ENCODE results near the gene ZDHHC11.
"Not testable (repeated sequence)": the region's sequence is repeated elsewhere in the genome, so short reads cannot be mapped to it uniquely, and the experiment has no call there.

The ZDHHC11 gene

DNA sequence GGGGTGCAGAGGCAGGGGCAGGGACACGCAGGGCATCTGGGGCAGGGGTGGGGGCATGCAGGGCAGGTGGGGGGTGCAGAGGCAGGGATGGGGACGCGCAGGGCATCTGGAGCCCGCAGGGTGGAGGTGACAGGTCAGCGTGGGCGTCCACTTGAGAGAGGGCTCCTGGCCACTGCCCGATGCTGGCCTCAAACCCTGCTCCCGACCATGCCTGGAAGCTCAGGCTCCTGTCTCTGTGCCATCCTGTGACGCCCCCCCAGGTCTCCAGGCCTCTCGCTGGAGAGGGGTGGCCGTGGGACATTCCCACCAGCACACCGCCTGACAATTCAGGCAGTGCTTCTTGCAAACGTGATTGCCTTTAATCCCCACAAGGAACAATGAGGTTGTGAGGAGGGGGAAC, 99.3 kb downstream of the ZDHHC11 start:
- TF ChIP-seq CTCF (IDR thresholded peaks at IDR 0.05; ENCODE audit: low read depth, low read length): no peak
- no peak for TF ChIP-seq EZH2phosphoT487 (IDR thresholded peaks at IDR 0.05; ENCODE audit: low read depth)
- no peaks in the 10 kb centered on the region for H3K79me2 ChIP-seq (ENCODE audit: low read length)
- no peak overlapping the region for H3K4me2 ChIP-seq (ENCODE audit: low read length)
- H3K36me3 ChIP-seq (replicated peaks; ENCODE audit: low read depth, low read length): no peaks in the 10 kb centered on the region
- no peaks in the 10 kb centered on the region for H3K27me3 ChIP-seq (ENCODE audit: low read depth, low read length)
- no peaks in the 10 kb centered on the region for H3K4me1 ChIP-seq (ENCODE audit: low read length)
- no peaks in the 10 kb centered on the region for H4K20me1 ChIP-seq (ENCODE audit: insufficient read depth, low read length)
- H3K9ac ChIP-seq (ENCODE audit: low read length): no peak overlapping the region
- no peaks in the 10 kb centered on the region for H3K9me3 ChIP-seq (ENCODE audit: insufficient read depth, low read length)
- no peak overlapping the region for H2AFZ ChIP-seq (ENCODE audit: low read depth, low read length)
- no peak overlapping the region for H3K27ac ChIP-seq (ENCODE audit: low read length)
- H3K4me3 ChIP-seq (ENCODE audit: low read length): no peak overlapping the region

DNA sequence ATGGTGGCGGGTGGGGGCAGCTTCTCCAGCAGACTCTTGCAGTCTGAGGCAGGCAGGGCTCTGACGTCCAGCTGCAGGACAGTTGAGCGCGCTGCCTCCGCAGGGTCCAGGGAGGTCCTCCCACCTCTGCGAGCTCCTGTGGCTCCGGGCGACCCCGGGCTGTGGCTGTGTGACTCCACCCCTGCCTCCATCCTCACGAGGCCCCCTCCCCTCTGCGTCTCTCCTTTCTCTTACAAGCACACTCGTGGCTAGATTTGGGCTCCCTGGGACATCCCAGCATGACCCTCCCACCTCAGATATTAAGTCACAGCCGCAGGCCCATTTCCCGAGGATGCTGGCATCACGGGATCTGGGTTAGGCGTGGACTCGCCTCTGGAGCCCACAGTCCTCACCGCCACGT, 100.6 kb downstream of the ZDHHC11 start:
- H3K27ac ChIP-seq (ENCODE audit: low read length); H3K79me2 ChIP-seq (ENCODE audit: low read length); H3K4me3 ChIP-seq (ENCODE audit: low read length); H2AFZ ChIP-seq (ENCODE audit: low read depth, low read length); H3K9ac ChIP-seq (ENCODE audit: low read length); H3K4me1 ChIP-seq (ENCODE audit: low read length); H3K36me3 ChIP-seq (replicated peaks; ENCODE audit: low read depth, low read length); H3K9me3 ChIP-seq (ENCODE audit: insufficient read depth, low read length); H4K20me1 ChIP-seq (ENCODE audit: insufficient read depth, low read length); H3K4me2 ChIP-seq (ENCODE audit: low read length); H3K27me3 ChIP-seq (ENCODE audit: low read depth, low read length): not testable (repeated sequence)

DNA sequence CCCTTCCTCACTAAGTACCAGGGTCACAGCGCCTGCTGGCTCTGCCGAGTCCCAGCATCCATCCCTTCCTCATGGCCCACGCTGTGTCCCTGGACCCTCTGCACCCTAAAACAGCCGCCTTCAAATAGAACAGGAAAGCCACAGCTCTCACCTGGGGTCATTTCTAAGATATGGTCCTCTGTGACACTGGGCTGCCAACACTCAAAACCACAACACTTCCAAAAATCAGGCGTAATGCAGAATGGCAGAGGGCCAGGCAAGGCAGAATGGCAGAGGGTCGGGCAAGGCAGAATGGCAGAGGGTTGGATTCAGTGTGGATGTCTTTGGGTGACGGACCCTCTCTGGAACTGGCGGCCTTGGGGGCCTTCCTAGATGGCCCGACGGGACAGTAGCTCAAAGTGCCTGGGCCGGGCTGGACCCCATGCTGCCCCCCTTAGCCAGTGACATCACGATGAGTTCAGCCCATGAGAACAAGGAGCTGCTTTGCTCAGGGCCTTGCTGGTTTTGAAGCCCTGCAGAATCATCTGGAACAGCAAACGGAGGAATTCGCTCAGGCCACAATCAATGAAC, 101.6 kb downstream of the ZDHHC11 start:
- Histone ChIP-seq H3K4me1 (ENCODE audit: low read length) (no peaks in the 10 kb centered on the region), H3K4me2 (ENCODE audit: low read length) (no peak overlapping the region), H3K9ac (ENCODE audit: low read length) (no peak overlapping the region), H3K4me3 (ENCODE audit: low read length) (no peak overlapping the region), H2AFZ (ENCODE audit: low read depth, low read length) (no peak overlapping the region), H3K9me3 (ENCODE audit: insufficient read depth, low read length) (no peaks in the 10 kb centered on the region), H3K79me2 (ENCODE audit: low read length) (no peaks in the 10 kb centered on the region), H3K27me3 (ENCODE audit: low read depth, low read length) (no peaks in the 10 kb centered on the region), H3K36me3 (replicated peaks; ENCODE audit: low read depth, low read length) (no peaks in the 10 kb centered on the region), H4K20me1 (ENCODE audit: insufficient read depth, low read length) (no peaks in the 10 kb centered on the region), H3K27ac (ENCODE audit: low read length) (no peak overlapping the region)
- no peak for TF ChIP-seq EZH2phosphoT487 (IDR thresholded peaks at IDR 0.05; ENCODE audit: low read depth)
- TF ChIP-seq CTCF (IDR thresholded peaks at IDR 0.05; ENCODE audit: low read depth, low read length): no peak

- not testable (repeated sequence) for H3K4me3 ChIP-seq (ENCODE audit: low read length); H3K36me3 ChIP-seq (replicated peaks; ENCODE audit: low read depth, low read length); H3K27me3 ChIP-seq (ENCODE audit: low read depth, low read length); H3K79me2 ChIP-seq (ENCODE audit: low read length); H4K20me1 ChIP-seq (ENCODE audit: insufficient read depth, low read length); H3K4me1 ChIP-seq (ENCODE audit: low read length); H2AFZ ChIP-seq (ENCODE audit: low read depth, low read length); H3K4me2 ChIP-seq (ENCODE audit: low read length); H3K27ac ChIP-seq (ENCODE audit: low read length); H3K9me3 ChIP-seq (ENCODE audit: insufficient read depth, low read length); H3K9ac ChIP-seq (ENCODE audit: low read length)
Measured at GRCh38 chr5:748011-748980, 102.5 kb downstream of the ZDHHC11 start.

GRCh38 chr5:747303-747844, 103.4 kb downstream of the ZDHHC11 start:
- H3K9me3 ChIP-seq (ENCODE audit: insufficient read depth, low read length); H3K4me2 ChIP-seq (ENCODE audit: low read length); H3K27ac ChIP-seq (ENCODE audit: low read length); H3K4me3 ChIP-seq (ENCODE audit: low read length); H3K36me3 ChIP-seq (replicated peaks; ENCODE audit: low read depth, low read length); H3K9ac ChIP-seq (ENCODE audit: low read length); H3K79me2 ChIP-seq (ENCODE audit: low read length); H3K4me1 ChIP-seq (ENCODE audit: low read length); H4K20me1 ChIP-seq (ENCODE audit: insufficient read depth, low read length); H3K27me3 ChIP-seq (ENCODE audit: low read depth, low read length); H2AFZ ChIP-seq (ENCODE audit: low read depth, low read length): not testable (repeated sequence)

Measured in OCI-LY3 (cell line).